Myocyte (in vitro differentiated cells): ENCODE data around the gene CHMP6. TPM values are rescaled to one million over a fixed set of nuclear protein-coding genes. Genes with fewer than 3 reads are reported as not detected.

Source experiments
- DNase-seq: peaks from one replicate; pipeline ENCODE4 v3.0.0-alpha.2; 2012; ENCODE audit warnings: low read depth
- total RNA-seq: library from RNA; depleted of rRNA; stranded (reverse); fragments of >200 nt; gene quantifications from 2 replicates; pipeline ENCODE4 v1.2.3, GENCODE V29; 2014

CHMP6 gene
- total RNA-seq, 1 donor from 2014 or later, result 14.8 TPM

DNA sequence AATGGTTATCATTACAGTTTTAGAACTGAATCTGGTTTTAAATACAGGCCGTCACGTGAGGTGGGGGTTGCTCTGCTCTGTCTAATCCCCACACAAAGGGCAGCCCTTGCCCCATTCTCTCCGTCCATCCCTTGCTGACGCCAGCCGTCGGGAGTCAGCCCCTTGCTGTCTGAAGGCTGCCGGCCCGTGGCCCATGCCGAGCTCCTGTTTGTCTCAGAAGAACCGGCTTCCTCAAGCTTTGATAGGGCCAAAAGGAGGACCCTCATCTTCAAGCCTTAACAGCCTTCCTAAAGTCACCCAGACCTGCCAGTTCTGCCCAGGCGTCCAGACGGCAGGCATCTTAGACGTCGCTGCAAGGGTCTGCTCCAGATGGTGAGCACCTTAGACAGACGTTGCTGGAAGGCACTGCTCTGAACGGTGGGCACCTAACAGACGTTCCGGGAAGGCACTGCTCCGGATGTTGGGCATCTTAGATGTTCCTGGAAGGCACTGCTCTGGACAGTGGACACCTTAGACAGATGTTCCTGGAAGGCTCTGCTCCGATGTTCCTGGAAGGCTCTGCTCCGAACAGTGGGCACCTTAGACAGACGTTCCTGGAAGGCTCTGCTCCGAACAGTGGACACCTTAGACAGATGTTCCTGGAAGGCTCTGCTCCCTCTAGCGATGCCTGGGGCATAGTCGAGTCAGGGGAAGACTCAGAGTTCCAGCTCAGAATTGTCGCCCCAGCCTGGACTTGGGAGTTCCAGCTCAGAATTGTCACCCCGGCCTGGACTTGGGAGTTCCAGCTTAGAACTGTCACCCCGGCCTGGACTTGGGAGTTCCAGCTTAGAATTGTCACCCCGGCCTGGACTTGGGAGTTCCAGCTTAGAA is 35.1 kb upstream of the CHMP6 start:
- no peak for DNase-seq

DNA sequence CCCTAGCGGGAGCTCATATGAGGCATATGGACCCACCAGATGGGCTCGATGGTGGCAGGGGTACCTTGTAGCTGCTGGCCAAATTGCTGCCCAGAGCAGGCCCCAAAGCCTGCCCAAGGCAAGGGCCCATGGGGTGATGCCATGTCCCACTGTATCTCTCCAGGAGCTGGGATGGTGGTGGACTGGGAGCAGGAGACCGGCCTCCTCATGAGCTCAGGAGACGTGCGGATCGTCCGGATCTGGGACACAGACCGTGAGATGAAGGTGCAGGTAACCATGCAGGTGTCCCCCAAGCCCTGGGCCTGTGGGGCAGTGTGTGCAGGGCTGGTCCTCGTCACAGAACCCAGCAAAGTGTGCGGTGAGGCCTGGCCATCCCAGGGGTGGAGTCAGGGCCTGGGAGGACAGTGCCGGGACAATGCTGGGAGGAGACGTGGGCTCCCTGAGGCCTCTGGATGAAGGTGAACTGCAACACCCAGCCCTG is 34.1 kb upstream of the CHMP6 start:
- DNase-seq, result no peak

DNA sequence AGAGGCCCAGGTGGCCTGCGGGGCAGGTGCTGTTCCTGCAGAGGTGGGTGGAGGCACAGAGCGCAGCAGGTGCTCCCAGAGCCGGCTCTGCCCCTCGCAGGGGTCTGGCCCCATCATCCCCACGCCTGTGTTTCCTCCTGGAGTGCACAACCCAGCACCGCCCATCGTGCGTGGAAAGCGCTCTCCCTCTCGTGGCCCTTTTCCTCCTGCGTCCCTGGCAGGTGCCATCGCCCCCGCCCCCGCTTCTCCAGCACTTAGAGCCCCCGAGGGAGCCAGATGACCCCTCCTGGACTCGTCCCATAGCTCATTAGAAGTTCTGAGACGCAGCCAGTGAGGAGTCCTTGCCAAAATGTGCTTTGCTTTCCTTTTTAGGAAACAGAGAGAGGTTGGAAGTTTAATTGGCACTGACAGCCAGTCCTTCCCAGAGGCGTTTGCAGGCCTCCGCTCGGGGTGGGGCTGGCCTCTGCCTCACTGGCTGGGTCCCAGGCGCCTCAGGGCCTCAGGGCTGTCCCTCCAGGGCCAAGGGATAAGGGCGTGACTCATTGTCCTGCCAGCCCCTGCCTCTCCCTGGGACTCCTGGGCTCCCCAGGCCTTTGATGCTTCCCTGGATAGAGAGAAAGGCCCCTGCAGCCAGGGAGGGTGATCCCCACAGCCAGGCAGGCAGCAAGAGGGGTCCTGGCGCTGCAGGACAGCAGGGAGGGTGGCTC is 32.2 kb upstream of the CHMP6 start:
- DNase-seq, result peak; percentile 98

DNA sequence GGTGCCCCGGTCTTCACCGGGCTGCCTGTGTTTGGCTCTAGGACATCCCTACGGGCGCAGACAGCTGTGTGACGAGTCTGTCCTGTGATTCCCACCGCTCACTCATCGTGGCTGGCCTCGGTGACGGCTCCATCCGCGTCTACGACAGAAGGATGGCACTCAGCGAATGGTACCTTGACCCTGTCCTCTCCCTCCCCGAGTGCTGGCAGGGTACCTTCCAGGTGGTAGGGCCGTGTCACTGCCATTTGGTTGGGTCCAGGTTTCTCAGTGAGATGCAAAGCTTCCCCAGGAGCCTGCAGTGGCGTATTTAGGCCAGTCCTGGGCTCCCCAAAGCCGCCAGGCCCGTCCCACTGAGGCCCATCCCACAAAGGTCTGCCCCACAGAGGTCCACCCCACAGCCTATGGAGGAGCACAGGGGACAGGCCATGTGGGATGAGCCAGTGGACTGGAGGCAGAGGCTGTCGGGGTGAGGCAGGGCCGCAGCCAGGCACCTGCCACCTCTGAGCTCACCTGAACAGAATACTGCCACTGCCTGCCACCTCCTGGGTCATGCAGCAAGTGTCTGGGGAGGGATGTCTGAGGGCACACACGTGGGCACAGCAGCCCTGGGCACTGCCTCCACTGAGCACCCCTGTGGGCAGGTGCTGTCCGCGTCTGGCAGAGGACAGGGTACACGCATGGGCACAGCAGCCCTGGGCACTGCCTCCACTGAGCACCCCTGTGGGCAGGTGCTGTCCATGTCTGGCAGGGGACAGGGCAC is 31.4 kb upstream of the CHMP6 start:
- DNase-seq, result no peak

DNA sequence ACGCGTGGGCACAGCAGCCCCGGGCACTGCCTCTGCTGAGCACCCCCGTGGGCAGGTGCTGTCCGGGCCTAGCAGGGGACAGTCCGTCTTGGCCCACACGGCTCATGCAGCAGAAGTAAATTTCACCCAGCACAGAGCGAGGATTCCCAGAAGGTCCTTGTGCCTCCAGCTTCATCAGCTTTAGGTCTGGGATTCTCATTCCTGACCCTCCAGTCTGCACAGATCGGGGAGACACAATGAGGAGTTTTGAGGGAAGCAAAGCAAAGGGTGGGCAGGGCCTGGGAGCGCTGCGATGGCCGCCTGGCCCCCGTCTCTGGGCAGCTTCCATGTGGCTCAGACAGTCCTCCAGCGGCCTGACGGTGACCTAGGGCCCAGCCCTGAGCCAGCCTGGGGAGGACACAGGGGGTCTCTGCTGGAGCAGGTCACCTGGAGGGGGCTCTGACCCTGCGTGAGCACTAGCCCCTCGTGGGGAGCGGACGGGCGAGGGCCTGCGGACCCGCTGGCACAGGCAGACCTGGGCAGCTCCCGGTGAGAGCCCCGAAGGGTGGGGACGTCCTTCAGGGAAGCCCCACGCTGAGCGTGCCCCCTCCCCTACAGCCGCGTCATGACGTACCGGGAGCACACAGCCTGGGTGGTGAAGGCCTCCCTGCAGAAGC is 30.7 kb upstream of the CHMP6 start:
- DNase-seq, result no peak

DNA sequence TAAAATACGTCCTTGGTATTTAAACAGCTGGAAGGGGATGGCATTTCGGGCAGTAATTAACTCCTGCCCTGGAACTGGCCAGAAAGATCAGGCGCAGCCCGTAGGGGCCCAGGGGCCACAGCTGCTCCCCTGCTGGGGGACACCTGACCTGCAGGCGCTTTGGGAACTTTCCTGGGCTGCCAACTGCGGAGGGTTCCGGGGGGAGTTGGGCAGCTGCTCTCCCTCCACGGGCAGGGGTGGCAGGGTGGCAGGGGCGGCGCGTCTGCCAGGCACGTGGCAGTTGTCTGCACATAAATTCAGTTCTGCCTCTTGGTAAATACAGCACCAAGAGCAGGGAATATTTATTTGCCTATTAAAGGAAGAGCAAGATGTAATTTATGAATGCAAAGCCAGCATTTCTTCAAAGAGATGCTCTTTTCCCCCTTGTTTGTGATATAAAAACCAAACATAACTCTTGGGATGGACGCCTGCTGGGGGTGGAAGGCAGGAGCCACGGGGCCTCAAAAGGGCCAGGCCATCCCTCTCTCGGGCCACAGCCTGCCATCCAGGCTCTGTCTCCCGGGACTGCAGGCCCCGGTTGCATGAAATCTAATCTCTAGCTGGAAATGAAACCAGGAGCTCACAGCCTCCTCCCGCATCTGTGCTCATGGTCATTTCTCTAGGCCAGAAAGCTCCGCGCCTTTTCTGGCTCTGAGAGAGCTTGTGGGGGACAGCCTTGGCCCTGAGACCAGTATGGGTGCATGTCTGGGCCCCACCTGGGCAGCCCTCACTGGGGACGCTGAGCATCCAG is 29.9 kb upstream of the CHMP6 start:
- peak; percentile 74 for DNase-seq

DNA sequence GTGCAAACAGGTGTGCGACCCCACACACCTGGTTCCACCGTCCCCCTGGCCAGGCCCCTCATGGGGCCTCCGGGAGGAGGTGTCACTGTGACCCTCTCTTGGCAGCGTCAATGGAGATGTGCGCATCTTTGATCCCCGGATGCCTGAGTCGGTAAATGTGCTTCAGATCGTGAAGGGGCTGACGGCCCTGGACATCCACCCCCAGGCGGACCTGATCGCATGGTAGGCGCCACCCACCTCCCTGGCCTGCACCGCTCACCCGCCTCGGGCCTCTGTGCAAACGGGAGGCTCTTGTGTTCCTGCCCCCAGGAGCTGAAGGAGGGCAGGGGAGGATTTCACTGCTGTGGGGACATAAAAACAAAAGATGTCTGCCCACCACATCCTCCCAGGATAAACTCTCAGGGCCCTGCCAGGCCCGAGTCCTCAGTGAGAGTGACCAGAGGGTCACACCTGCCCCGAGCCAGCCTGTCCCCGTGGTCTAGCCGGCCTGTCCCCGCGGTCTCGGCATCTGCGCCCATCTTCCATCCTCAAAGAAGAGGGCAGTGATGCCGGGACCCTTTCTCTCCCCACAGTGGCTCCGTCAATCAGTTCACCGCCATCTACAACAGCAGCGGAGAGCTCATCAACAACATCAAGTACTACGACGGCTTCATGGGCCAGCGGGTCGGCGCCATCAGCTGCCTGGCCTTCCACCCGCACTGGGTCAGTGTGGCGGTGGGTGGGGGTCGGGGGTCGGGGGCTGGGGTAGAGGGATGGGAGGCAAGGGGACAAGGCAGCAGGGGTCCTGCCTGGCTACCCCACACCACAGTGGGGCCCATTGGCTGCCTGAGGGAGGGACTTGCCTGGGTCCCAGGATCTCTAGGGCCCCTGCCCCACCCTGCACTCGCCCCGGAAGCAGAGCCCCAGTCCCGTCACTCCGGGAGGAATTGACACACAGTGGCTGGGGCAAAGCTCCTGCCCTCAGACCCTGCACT is 29.0 kb upstream of the CHMP6 start:
- no peak for DNase-seq

DNA sequence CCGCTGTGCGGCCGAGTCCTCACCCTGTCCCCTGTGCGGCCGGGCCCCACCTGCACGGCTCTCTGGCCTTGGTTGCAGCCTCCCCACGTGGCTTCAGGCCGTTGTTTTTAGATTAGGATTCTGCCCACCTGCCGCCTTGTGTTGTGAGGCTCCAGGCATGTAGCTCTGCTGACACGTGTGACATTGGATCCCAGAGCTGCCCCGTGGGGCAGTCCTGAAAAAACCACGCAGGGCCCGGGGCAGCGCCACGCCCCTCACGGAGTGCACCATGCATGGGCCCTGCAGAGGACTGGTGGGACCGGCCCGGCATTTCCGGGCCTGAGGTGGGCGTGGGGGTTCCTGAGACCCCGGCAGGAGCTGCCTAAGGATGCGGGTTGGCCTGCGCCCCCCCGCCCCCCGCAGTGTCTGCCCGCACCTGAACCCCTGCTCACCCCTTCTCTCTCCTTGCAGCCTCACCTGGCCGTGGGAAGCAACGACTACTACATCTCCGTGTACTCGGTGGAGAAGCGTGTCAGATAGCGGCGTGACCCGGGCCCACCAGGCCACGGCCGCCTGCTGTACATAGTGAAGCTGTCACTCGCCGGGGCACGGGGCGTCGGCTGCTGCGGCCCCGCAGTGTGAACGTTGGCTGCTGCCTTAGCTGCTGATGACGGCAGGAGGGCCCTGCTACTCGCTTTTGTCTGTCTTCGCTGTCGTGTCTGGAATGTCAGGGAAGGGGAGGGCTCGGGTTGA is 27.7 kb upstream of the CHMP6 start:
- DNase-seq, result peak; percentile 65

DNA sequence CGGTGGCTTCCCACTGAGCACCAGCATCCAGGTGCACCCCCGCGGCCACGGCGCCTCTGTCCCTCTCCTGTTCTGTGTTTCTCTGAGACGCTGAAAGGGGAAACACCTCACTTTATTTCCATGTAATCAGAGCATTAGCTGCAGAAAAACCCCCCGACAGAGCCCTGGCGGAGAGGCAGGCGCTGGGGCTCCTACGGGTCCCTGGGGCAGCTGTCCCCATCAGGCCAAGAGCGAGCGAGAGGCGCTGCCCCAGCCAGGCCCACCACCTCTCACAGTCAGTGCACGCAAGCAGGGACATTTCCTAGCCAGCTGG is 27.1 kb upstream of the CHMP6 start:
- no peak for DNase-seq

DNA sequence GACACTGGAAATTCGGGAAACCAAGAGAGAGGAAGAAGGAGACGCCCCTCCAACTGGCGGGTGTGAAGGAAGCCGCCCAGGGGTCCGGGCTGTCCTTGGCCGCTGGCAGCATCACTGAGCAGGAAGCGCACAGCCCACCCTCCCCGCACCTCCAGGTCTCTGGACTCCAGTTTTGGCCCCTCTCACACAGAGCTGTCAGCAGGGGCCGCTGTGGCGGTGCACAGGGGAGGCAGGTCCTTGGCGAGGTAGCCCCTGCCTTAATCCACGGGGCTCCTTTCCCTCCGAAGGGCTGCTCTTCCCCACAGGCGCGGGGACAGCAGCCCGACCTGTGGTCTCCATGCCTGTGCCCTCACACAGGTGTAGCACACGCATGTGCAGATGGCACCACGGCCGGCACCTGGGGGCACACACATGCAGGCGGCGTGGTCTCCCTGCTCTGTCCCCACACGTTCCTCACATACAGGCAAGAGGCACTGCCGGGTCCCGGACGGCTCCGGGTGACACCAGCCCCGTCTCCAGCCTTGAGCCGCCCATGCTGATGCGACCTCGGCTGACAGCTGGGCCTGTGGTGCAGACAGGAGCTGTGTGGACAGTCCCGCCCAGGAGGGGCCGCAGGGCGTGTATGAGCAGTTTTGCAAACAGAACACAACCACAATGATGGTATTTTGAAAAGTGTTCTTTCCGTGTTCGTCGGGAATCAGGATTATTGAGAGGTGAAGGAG is 26.6 kb upstream of the CHMP6 start:
- peak; percentile 69 for DNase-seq

DNA sequence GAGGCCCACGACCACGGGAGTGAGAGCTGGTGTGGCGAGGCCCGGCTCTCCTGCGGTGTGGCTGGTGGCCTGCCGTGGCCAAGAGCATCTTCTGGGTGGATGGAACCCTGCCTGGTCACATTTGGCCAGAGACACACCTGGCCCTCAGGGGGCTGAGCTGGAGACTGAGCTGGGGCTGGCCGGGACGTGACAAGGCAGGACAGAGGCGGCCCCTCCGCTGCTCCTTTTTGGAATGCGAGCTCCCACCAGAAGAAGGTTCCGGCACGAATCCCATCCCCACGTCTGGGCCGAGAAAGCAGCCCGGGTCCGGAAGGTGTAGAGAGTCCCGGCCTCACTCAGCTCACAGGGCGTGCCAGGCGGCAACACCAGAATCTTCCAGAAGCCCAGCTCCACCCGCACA is 26.0 kb upstream of the CHMP6 start:
- no peak for DNase-seq

DNA sequence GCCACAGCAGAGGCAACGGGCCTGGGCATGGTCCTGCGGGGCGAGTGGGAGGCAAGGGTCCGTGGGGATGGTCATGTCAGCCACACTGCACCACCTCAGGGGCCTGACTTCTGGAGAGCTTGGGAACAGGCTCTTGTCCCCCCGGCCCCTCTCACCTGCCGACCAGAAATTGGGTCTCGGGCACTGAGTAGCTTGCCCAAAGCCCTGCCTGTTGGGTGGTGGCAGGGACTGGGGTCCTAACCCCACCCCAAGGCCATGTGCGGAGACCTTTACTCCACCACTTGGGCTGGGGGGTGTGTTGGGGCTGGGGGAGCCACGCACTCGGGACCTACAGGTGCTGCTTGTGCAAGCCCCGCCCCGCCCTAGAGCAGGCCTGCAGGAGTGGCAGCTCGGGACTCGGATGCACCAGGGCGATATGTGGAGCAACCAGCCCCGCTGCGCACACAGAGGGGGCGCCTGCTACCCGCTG is 24.2 kb upstream of the CHMP6 start:
- DNase-seq, result no peak

DNA sequence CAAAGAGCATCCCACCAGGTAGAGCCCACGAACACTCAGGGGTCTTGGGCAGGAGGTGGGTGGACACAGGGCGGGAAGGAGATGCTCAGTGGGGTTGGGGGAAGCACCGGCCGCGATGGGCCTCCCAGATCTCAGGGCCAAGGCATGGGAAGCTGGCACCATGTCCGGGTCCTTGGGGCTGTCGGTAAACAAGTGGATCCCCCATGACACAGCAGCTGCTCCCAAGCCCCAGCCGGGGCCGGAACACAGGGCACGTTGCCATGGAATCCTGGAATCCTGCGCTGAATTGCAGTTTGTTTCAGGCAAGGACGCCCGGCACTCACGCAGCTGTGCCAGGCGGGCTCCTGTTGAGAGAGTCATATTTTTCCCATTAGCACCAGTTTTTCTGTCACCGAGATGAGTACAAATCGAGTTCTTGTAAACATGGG is 23.0 kb upstream of the CHMP6 start:
- DNase-seq, result peak; percentile 92

DNA sequence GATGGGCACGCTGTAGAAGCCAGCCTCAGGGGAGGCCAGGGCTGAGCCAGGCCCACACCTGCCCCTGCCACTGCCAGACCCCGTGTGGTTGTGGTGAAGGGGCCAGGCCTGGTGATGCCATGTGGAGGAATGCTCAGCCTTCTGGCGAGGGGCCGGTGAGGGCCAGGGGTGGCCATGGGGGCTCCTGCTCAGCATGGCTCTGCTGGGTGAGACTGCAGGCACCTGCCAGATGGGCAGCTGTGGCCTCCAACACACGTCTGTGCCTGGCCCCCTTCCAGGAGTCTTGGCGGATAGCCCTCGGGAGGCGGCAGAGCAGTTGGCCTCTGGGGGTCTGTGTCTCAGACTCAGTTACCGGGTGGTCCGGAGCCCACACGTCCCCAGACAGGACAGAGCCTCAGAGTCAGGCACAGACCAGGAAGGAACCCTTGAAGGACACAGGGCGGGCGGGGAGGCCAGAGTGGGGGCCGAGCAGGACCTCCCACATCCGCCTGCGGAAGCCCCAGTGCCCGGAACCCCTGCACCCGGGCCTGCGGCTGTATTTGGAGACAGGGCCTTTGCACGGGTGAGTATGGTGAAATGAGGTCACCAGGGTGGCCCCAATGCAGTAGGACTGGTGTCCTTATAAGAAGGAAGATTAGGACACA is 22.5 kb upstream of the CHMP6 start:
- peak; percentile 36 for DNase-seq

DNA sequence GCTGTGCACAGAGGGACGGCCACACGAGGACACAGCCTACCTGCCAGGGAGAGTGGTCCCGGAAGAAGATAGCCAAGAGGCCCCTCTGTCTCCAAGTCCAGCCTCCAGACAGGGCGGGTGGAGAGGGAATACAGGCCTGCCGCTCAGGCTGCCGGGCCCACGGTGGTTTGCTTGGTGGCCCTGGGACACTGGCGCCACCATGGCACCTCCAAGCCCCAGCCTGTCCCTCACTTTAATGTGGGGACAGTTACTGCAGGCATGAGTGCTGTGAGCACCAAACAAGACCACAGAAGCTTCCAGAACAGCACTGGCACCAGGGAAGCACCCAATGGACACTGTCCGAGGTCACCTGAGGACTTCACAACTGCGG is 22.0 kb upstream of the CHMP6 start:
- no peak for DNase-seq

DNA sequence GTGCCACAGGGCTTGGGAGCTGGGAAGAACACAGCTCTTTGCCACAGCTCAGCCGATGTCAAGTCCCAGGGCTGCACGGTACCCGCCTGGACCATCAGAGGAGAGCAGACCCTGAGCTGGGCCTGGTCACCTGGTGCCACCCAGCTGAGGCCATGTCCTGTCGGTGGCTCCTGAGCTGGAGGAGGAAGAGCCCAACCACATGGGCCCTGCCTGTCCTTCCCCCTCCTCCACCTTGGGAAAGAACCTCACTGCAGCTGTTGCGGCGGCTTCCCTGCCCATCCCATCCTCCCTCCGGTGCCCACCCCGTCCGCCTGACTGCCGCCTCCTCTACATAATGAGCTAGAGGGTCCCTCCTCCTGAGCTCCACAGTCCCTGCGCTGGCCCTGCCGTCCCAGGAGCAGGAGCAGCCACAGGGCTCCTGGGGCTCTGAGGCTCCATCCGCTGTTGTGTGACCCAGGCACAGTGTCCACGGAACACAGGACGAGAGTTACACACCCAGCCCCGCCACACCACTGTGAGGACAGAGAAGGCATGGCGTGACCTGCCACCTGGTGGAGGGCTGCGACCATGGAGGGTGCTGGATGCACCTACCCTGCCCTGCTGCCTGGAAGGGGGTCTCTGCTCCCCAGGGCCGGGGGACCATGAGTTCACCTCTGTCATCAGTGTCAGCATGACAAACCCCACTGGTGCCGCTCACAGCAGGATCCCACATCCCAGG is 21.4 kb upstream of the CHMP6 start:
- DNase-seq, result peak; percentile 91
